HepG2 (cell line): ENCODE results near the gene KDM3A. TPM values are rescaled to one million over a fixed set of nuclear protein-coding genes. Genes with fewer than 3 reads are reported as not detected.

Experiments used
- ATAC-seq: fragments of 200-7000 bp; cut with Tn5 transposase; 3 replicates; pipeline ENCODE4 v1.9.1; 2020; ENCODE audit warnings: mild to moderate bottlenecking, moderate library complexity
- BruUV-seq: library from RNA; stranded (reverse); fragments of 400-500 nt; replicated peaks from 2 replicates; lab custom pipeline; 2021; lab: Mats Ljungman, UMichigan
- CTCF ChIA-PET: fragments of 300-600 bp; formaldehyde crosslinking; extraction: SDS; loops from one replicate; lab custom pipeline; 2021; ENCODE audit warnings: low total read pairs, inconsistent platforms, low intra/inter-chr PET ratio; lab: Yijun Ruan, JAX
- POLR2A ChIA-PET: fragments of 350-600 bp; sonication (Branson Sonifier 250); formaldehyde crosslinking; loops from one replicate; lab custom pipeline; 2020; ENCODE audit warnings: antibody characterized with exemption, inconsistent platforms; lab: Yijun Ruan, JAX
- DNase-seq: peaks from one replicate; pipeline ENCODE4 v3.0.0-alpha.2; 2015; ENCODE audit warnings: low spot score
- FAIRE-seq: peaks from 3 replicates; lab custom pipeline; 2011; peaks lifted over from hg19 to GRCh38; lab: Jason Lieb, UNC
- H2AFZ ChIP-seq: one replicate; pipeline ENCODE4 v1.6.1; 2011; ENCODE audit warnings: low read length, inconsistent platforms
- H3K27ac ChIP-seq: fragments of 300-600 bp; 3 replicates; pipeline ENCODE4 v1.8.0; 2011; ENCODE audit warnings: mixed run types, mild to moderate bottlenecking, mixed read lengths, low read length, inconsistent platforms; ENCODE audit not compliant: insufficient read depth; ENCODE audit errors: extremely low read length
- H3K27me3 ChIP-seq, 2 experiments: fragments of 200-600 bp in 1 of 2; 2 replicates in 1 of 2; 3 replicates in 1 of 2; pipeline versions ENCODE4 v1.6.0 to v1.8.0; 2011; ENCODE audit warnings: low read length in 2 of 2, mild to moderate bottlenecking in 2 of 2, moderate library complexity in 2 of 2, inconsistent platforms in 1 of 2; ENCODE audit not compliant: insufficient read depth in 2 of 2, control insufficient read depth in 1 of 2
- H3K36me3 ChIP-seq, 2 experiments: fragments of 200-600 bp in 1 of 2; replicated peaks in 1 of 2; 2 replicates in 1 of 2; 3 replicates in 1 of 2; pipeline versions ENCODE4 v1.5.1 to v1.8.0; 2011; ENCODE audit warnings: low read length in 2 of 2, inconsistent platforms in 1 of 2; ENCODE audit not compliant: insufficient read depth in 2 of 2, control insufficient read depth in 1 of 2
- H3K4me1 ChIP-seq: 2 replicates; pipeline ENCODE4 v1.5.1; 2012; ENCODE audit warnings: low read length, inconsistent platforms; ENCODE audit not compliant: insufficient read depth
- H3K4me2 ChIP-seq: 2 replicates; pipeline ENCODE4 v1.6.0; 2011; ENCODE audit warnings: low read depth, low read length, inconsistent platforms
- H3K4me3 ChIP-seq, 3 experiments: fragments of 200-600 bp in 1 of 3; sonication (generic), shearing (Covaris generic) in 1 of 3; replicated peaks in 1 of 3; 2 replicates each; pipeline ENCODE4 v1.5.1; 2011 to 2016; ENCODE audit warnings: low read length in 3 of 3, inconsistent platforms in 2 of 3, low read depth in 2 of 3, mild to moderate bottlenecking in 2 of 3, control low read depth in 1 of 3, mixed read lengths in 1 of 3; ENCODE audit not compliant: insufficient read depth in 1 of 3
- H3K79me2 ChIP-seq: one replicate; pipeline ENCODE4 v1.6.1; 2011; ENCODE audit warnings: low read length, inconsistent platforms; ENCODE audit not compliant: insufficient read depth
- H3K9ac ChIP-seq: 2 replicates; pipeline ENCODE4 v1.6.0; 2011; ENCODE audit warnings: mild to moderate bottlenecking, low read depth, low read length, inconsistent platforms; ENCODE audit not compliant: insufficient read depth
- H3K9me3 ChIP-seq: 2 replicates; pipeline ENCODE4 v1.5.1; 2012; ENCODE audit warnings: mild to moderate bottlenecking, low read length
- H4K20me1 ChIP-seq: 2 replicates; pipeline ENCODE4 v1.6.0; 2011; ENCODE audit warnings: inconsistent platforms, mild to moderate bottlenecking, low read length, moderate library complexity; ENCODE audit not compliant: insufficient read depth
- CHD4 ChIP-seq: fragments of 200-600 bp; sonication (generic); IDR thresholded peaks from 2 replicates; pipeline ENCODE4 v1.7.0; 2017; ENCODE audit warnings: mild to moderate bottlenecking, low read length, borderline replicate concordance
- SIN3A ChIP-seq: IDR thresholded peaks from 2 replicates; pipeline ENCODE4 v1.6.1; 2011; ENCODE audit warnings: low read depth, mild to moderate bottlenecking, control low read depth, low read length, borderline replicate concordance
- SRSF1 ChIP-seq: fragments of 200-400 bp; formaldehyde crosslinking; optimal IDR thresholded peaks from 2 replicates; pipeline ENCODE3; 2017; ENCODE audit warnings: mild to moderate bottlenecking, low read depth, low read length, moderate library complexity
- ZBTB1 ChIP-seq: sonication (generic); formaldehyde crosslinking; IDR thresholded peaks from 2 replicates; pipeline ENCODE4 v1.4.0; 2020; ENCODE audit warnings: missing genetic modification reagents, borderline replicate concordance
- ZNF616 ChIP-seq: sonication (generic); formaldehyde crosslinking; IDR thresholded peaks from 2 replicates; pipeline ENCODE4 v1.5.0; 2020; ENCODE audit warnings: low read depth, mild to moderate bottlenecking, missing genetic modification reagents
- ZNF644 ChIP-seq: IDR thresholded peaks from 2 replicates; pipeline ENCODE4 v1.6.1; 2016; ENCODE audit warnings: low read depth
- WGBS: methylation state at CpG from one replicate; pipeline ENCODE4 v1.1.6; 2017; ENCODE audit warnings: low lambda C conversion rate; 5-methylcytosine and 5-hydroxymethylcytosine counted together
- in situ Hi-C: cut with HindIII; loops from 2 replicates; pipeline ENCODE4 v1.10.0; 2017; ENCODE audit warnings: low pct_unique_long_range_greater_than_20kb; ENCODE audit not compliant: extremely low pct_ligation_motif_present
- intact Hi-C: fragments of 100-400 bp; cut with micrococcal nuclease; formaldehyde crosslinking; loops from one replicate; pipeline ENCODE4 v1.10.0; 2022; ENCODE audit not compliant: unreplicated experiment
- polyA plus RNA-seq, 8 experiments: library from polyadenylated mRNA; depleted of rRNA in 3 of 8; stranded (reverse) in 7 of 8; unstranded in 1 of 8; fragments of >200 nt; fragmentation: Illumina TruSeq in 4 of 8; extraction: Trizol in 4 of 8; gene quantifications; 2 replicates each; pipeline versions ENCODE4 v1.2.1 to v1.2.3, GENCODE V29; 2011 to 2016; ENCODE audit warnings: low read depth in 4 of 8, missing spikeins in 1 of 8, mixed read lengths in 1 of 8; ENCODE audit not compliant: insufficient read depth in 1 of 8
- total RNA-seq, 5 experiments: library from RNA; depleted of rRNA; stranded (reverse); fragments of >200 nt; fragmentation: Illumina TruSeq; extraction: Trizol; gene quantifications; 2 replicates each; pipeline ENCODE4 v1.2.3, GENCODE V29; 2016; ENCODE audit warnings: low read depth in 1 of 5
- TF ChIP-seq, protein P1 (sequence below): sonication (generic); formaldehyde crosslinking; conservative IDR thresholded peaks from 2 replicates; pipeline ENCODE4 v1.4.0; 2020; ENCODE audit warnings: missing genetic modification reagents

The KDM3A gene
- total and polyA plus RNA-seq, 2 of the 13 experiments (the other 11 are each of a cell fraction or from before 2014, with no cell fraction given) = 21.0 to 70.2 TPM

DNA sequence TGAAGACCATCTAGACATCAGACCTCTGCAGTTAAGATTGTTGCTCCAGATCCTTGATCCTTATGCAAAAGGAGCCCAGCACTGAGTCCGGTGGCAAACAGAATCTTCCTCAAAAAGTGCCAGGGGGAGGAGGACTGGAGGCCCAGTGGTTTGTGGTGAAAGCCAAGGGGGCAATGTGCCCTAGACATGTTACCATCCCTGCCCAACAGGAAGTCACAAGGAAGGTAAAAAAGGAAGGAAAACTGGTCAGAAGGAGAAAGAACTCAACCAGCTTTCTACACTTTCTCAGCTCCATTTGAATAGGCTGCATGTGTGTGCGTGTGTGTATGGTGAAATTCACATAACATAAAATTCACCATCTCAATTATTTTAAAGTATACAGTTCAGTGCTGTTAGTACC lies 25.0 kb upstream of the KDM3A start (continued):
- TF ChIP-seq, protein P1, sequence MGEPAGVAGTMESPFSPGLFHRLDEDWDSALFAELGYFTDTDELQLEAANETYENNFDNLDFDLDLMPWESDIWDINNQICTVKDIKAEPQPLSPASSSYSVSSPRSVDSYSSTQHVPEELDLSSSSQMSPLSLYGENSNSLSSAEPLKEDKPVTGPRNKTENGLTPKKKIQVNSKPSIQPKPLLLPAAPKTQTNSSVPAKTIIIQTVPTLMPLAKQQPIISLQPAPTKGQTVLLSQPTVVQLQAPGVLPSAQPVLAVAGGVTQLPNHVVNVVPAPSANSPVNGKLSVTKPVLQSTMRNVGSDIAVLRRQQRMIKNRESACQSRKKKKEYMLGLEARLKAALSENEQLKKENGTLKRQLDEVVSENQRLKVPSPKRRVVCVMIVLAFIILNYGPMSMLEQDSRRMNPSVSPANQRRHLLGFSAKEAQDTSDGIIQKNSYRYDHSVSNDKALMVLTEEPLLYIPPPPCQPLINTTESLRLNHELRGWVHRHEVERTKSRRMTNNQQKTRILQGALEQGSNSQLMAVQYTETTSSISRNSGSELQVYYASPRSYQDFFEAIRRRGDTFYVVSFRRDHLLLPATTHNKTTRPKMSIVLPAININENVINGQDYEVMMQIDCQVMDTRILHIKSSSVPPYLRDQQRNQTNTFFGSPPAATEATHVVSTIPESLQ (CRISPR knock-in tag) = no peak
- TF ChIP-seq ZNF644 (CRISPR knock-in tag) (no peak), SIN3A (no peak), ZBTB1 (CRISPR knock-in tag) (no peak), SRSF1 (no peak), CHD4 (no peak)

DNA sequence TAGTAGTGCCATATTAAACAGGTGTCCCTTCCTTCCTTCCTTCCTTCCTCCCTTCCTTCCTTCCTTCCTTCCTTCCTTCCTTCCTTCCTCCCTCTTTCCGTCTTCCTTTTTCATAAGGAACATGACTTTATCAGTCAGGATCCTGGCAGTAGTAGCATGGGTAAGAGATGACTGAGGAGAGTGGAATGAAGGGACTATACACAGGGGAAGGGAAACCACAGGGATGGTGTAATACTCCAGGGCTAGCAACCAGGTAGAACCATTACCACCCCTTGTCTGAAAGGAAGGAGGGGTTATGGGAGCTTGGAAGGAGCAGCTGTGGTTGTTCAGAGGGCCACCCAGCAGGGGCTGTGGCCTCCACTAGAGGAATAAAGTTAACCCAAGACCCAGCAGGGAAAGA lies 23.2 kb upstream of the KDM3A start:
- H3K4me1 ChIP-seq = no peaks in the 10 kb centered on the region
- DNase-seq = no peak
- peaks cover 3% of the 10 kb centered on the region; the same call in 1 of the 2 replicates for H3K9me3 ChIP-seq
- H3K27me3 ChIP-seq = peaks cover 0 to 22% of the 10 kb centered on the region in 2 experiments; a peak in 2 of 5 replicates
- TF ChIP-seq ZNF616 (CRISPR knock-in tag) = no peak
- TF ChIP-seq, all 625 proteins: peak for 0
- H4K20me1 ChIP-seq = no peaks in the 10 kb centered on the region
- no peaks in the 10 kb centered on the region for H3K79me2 ChIP-seq
- ATAC-seq = no peak
- CTCF ChIA-PET = no interaction called here
- in situ Hi-C loops (no loop called here), intact Hi-C loops (no loop called here)
- H3K9ac ChIP-seq = no peak overlapping the region
- H3K36me3 ChIP-seq = no peaks in the 10 kb centered on the region
- no peak overlapping the region for H3K4me2 ChIP-seq
- 23% methylated on average over 1 of the region's 1 CpG for WGBS
- no peak overlapping the region for H3K27ac ChIP-seq
- H2AFZ ChIP-seq = no peak overlapping the region
- BruUV-seq = no TSS peak
- H3K4me3 ChIP-seq = no peak overlapping the region
- no peak for FAIRE-seq
- POLR2A ChIA-PET = no interaction called here
